CD4-positive, alpha-beta memory T cell (primary cell): ENCODE results near the gene CDR2L. TPM values are rescaled to one million over a fixed set of nuclear protein-coding genes. Genes with fewer than 3 reads are reported as not detected.

ENCODE experiments used
- CTCF ChIA-PET: fragments of 350-600 bp; sonication (Branson Sonifier 250); formaldehyde crosslinking; loops from one replicate; lab custom pipeline; 2021; ENCODE audit warnings: inconsistent platforms; ENCODE audit not compliant: partially characterized antibody; lab: Charles Lee
- POLR2A ChIA-PET: fragments of 350-600 bp; sonication (Branson Sonifier 250); formaldehyde crosslinking; loops from one replicate; lab custom pipeline; 2021; ENCODE audit not compliant: partially characterized antibody; lab: Charles Lee
- DNase-seq, 5 donors: peaks; one replicate each; pipeline versions ENCODE4 v3.0.0 to v3.0.0-alpha.2; 2020 to 2022; ENCODE audit warnings: mixed read lengths in 1 of 5
- H3K27ac ChIP-seq: one replicate; pipeline ENCODE4 v1.7.0; 2013; ENCODE audit warnings: low read depth, low read length
- H3K27me3 ChIP-seq: 2 replicates; pipeline ENCODE4 v1.7.0; 2013; ENCODE audit warnings: mild to moderate bottlenecking, low read length, moderate library complexity; ENCODE audit not compliant: insufficient read depth
- H3K36me3 ChIP-seq: 2 replicates; pipeline ENCODE4 v1.7.0; 2013; ENCODE audit warnings: mild to moderate bottlenecking, low read length, moderate library complexity; ENCODE audit not compliant: insufficient read depth
- H3K4me1 ChIP-seq: 2 replicates; pipeline ENCODE4 v1.7.0; 2013; ENCODE audit warnings: mild to moderate bottlenecking, low read length, moderate library complexity; ENCODE audit not compliant: insufficient read depth
- H3K4me3 ChIP-seq, 2 donors: one replicate each; pipeline ENCODE4 v1.7.0; 2013; ENCODE audit warnings: low read length in 2 of 2, mild to moderate bottlenecking in 1 of 2
- H3K9me3 ChIP-seq, 2 donors: one replicate each; pipeline ENCODE4 v1.7.0; 2013; ENCODE audit warnings: low read length in 2 of 2, control low read depth in 1 of 2; ENCODE audit not compliant: control insufficient read depth in 1 of 2
- H3K27ac Mint-ChIP-seq, 7 donors: one replicate each; pipeline ENCODE4 v1.8.0; 2020 to 2021; ENCODE audit warnings: mixed read lengths in 7 of 7, mild to moderate bottlenecking in 6 of 7, inconsistent platforms in 3 of 7, moderate library complexity in 3 of 7
- H3K27me3 Mint-ChIP-seq, 2 donors: one replicate each; pipeline ENCODE4 v1.8.0; 2020 to 2021; ENCODE audit warnings: mixed read lengths in 2 of 2
- H3K36me3 Mint-ChIP-seq, 2 donors: one replicate each; pipeline ENCODE4 v1.8.0; 2020 to 2021; ENCODE audit warnings: mixed read lengths in 2 of 2, inconsistent platforms in 1 of 2, mild to moderate bottlenecking in 1 of 2
- H3K4me1 Mint-ChIP-seq, 4 donors: one replicate each; pipeline ENCODE4 v1.8.0; 2020 to 2021; ENCODE audit warnings: mixed read lengths in 4 of 4, mild to moderate bottlenecking in 1 of 4
- H3K4me3 Mint-ChIP-seq, 8 donors: one replicate each; pipeline ENCODE4 v1.8.0; 2020 to 2021; ENCODE audit warnings: mixed read lengths in 8 of 8, mild to moderate bottlenecking in 7 of 8, moderate library complexity in 6 of 8, inconsistent platforms in 3 of 8
- H3K9me3 Mint-ChIP-seq, 8 donors: one replicate each; pipeline ENCODE4 v1.8.0; 2020 to 2021; ENCODE audit warnings: mixed read lengths in 8 of 8, mild to moderate bottlenecking in 5 of 8, inconsistent platforms in 3 of 8, moderate library complexity in 1 of 8
- intact Hi-C: fragments of 100-400 bp; cut with micrococcal nuclease; formaldehyde crosslinking; loops from one replicate; pipeline ENCODE4 v1.15.1; 2023
- polyA plus RNA-seq, 2 donors: library from polyadenylated mRNA; unstranded; fragments of 300-500 nt; fragmentation: Illumina TruSeq; gene quantifications; one replicate each; pipeline ENCODE4 v1.2.3, GENCODE V29; 2021
- total RNA-seq, 2 experiments: library from RNA; stranded (reverse); gene quantifications; one replicate each; pipeline ENCODE4 v1.2.3, GENCODE V29; 2021

Gene CDR2L
- total and polyA plus RNA-seq, 4 experiments from 2014 or later = 0.08 to 0.20 TPM; not detected in 2

- Mint-ChIP-seq H3K27me3 (no peaks in the 10 kb centered on the region), H3K36me3 (peaks cover 13 to 19% of the 10 kb centered on the region in 2 donors), H3K27ac (peak within 1 kb of the TSS; percentile 80 to 94 (median 92)), H3K4me1 (peaks cover 20 to 44% (median 32%) of the 10 kb centered on the region in 4 donors), H3K4me3 (peak within 1 kb of the TSS; percentile 93 to 98 (median 96)), H3K9me3 (peaks cover 0 to 2% (median 0%) of the 10 kb centered on the region in 8 donors)
- H3K27ac ChIP-seq = peak within 1 kb of the TSS; percentile 71
- H3K4me1 ChIP-seq = peaks cover 19% of the 10 kb centered on the region
- intact Hi-C loops = loop anchor here (1.0 kb wide), 5 partner anchors 24 to 97 kb away; partner anchors contain the start of genes ARMC7 and ATP5PD
- no peaks in the 10 kb centered on the region for H3K27me3 ChIP-seq
- peak within 1 kb of the TSS; percentile 85 to 90 for H3K4me3 ChIP-seq
- CTCF ChIA-PET = interaction anchor here (0.9 to 9.5 kb wide), 27 partner anchors 9 to 237 kb away, joined by 3 to 89 read pairs (median 7); partner anchors contain the start of genes ATP5PD, CDR2L, HID1 and KCTD2
- POLR2A ChIA-PET = interaction anchor here (0.8 to 4.3 kb wide), 29 partner anchors 8 to 504 kb away, joined by 3 to 91 read pairs (median 7); partner anchors contain the start of genes ATP5PD, CDR2L, FDXR and GRB2
- DNase-seq = peak; percentile 75 to 79 (median 76)
- H3K36me3 ChIP-seq = peaks cover 6% of the 10 kb centered on the region
- no peaks in the 10 kb centered on the region for H3K9me3 ChIP-seq
Observed at GRCh38 chr17:75012346-75013091, 25.1 kb downstream of the CDR2L start, which contains the start of gene MRPL58. MRPL58 (plus strand) TSS chr17:75012670; CDS start chr17:75012687, 17 bp downstream.

- H3K4me1 Mint-ChIP-seq = peaks cover 22 to 44% (median 33%) of the 10 kb centered on the region in 4 donors
- peaks cover 0 to 2% (median 0%) of the 10 kb centered on the region in 8 donors for H3K9me3 Mint-ChIP-seq
- CTCF ChIA-PET = interaction anchor here (0.9 to 9.5 kb wide), 23 partner anchors 9 to 188 kb away, joined by 3 to 89 read pairs (median 8); partner anchors contain the start of genes ATP5PD, CDR2L, HID1 and KCTD2
- peak overlapping the region; percentile 93 to 98 (median 96) for H3K4me3 Mint-ChIP-seq
- intact Hi-C loops = no loop called here
- no peaks in the 10 kb centered on the region for H3K27me3 Mint-ChIP-seq
- H3K4me1 ChIP-seq = peaks cover 19% of the 10 kb centered on the region
- H3K27ac ChIP-seq = peak overlapping the region; percentile 71
- H3K4me3 ChIP-seq = peak overlapping the region; percentile 85 to 90
- H3K36me3 ChIP-seq = peaks cover 6% of the 10 kb centered on the region
- no peaks in the 10 kb centered on the region for H3K9me3 ChIP-seq
- no peaks in the 10 kb centered on the region for H3K27me3 ChIP-seq
- peaks cover 13 to 22% of the 10 kb centered on the region in 2 donors for H3K36me3 Mint-ChIP-seq
- H3K27ac Mint-ChIP-seq = peak overlapping the region; percentile 80 to 94 (median 92)
- no peak for DNase-seq
- POLR2A ChIA-PET = interaction anchor here (0.8 to 4.3 kb wide), 28 partner anchors 9 to 503 kb away, joined by 3 to 91 read pairs (median 8); partner anchors contain the start of genes ARMC7, ATP5PD, CDR2L and FDXR
Observed at GRCh38 chr17:75013092-75013559, 25.7 kb downstream of the CDR2L start.

GRCh38 chr17:75019146-75019545 lies 31.7 kb downstream of the CDR2L start:
- H3K27me3 Mint-ChIP-seq = no peaks in the 10 kb centered on the region
- Histone ChIP-seq H3K36me3 (peaks cover 45% of the 10 kb centered on the region), H3K9me3 (no peaks in the 10 kb centered on the region), H3K27me3 (no peaks in the 10 kb centered on the region), H3K4me1 (no peaks in the 10 kb centered on the region), H3K4me3 (no peak overlapping the region), H3K27ac (no peak overlapping the region)
- peaks cover 0 to 2% (median 0%) of the 10 kb centered on the region in 8 donors for H3K9me3 Mint-ChIP-seq
- H3K4me3 Mint-ChIP-seq = no peak overlapping the region
- no peak for DNase-seq
- intact Hi-C loops = no loop called here
- CTCF ChIA-PET = interaction anchor here (0.8 to 2.0 kb wide), 3 partner anchors 11 to 58 kb away, joined by 3 to 8 read pairs (median 3); no protein-coding TSS in a partner anchor
- H3K27ac Mint-ChIP-seq = no peak overlapping the region
- POLR2A ChIA-PET = no interaction called here
- H3K4me1 Mint-ChIP-seq = peaks cover 14 to 19% (median 17%) of the 10 kb centered on the region in 4 donors
- H3K36me3 Mint-ChIP-seq = peaks cover 46 to 59% of the 10 kb centered on the region in 2 donors

GRCh38 chr17:75019710-75020109 lies 32.3 kb downstream of the CDR2L start:
- Histone ChIP-seq H3K27me3 (no peaks in the 10 kb centered on the region), H3K4me3 (no peak overlapping the region), H3K9me3 (no peaks in the 10 kb centered on the region), H3K36me3 (peaks cover 45% of the 10 kb centered on the region), H3K27ac (no peak overlapping the region), H3K4me1 (peaks cover 1% of the 10 kb centered on the region)
- Mint-ChIP-seq H3K36me3 (peaks cover 46 to 58% of the 10 kb centered on the region in 2 donors), H3K27me3 (no peaks in the 10 kb centered on the region), H3K9me3 (peaks cover 0 to 2% (median 0%) of the 10 kb centered on the region in 8 donors), H3K4me1 (peaks cover 12 to 20% (median 17%) of the 10 kb centered on the region in 4 donors), H3K27ac (peak overlapping the region in 1 of 7 donors; percentile 57), H3K4me3 (no peak overlapping the region)
- CTCF ChIA-PET = interaction anchor here (0.8 to 2.0 kb wide), 3 partner anchors 10 to 58 kb away, joined by 3 to 8 read pairs (median 3); no protein-coding TSS in a partner anchor
- no peak for DNase-seq
- intact Hi-C loops = no loop called here
- POLR2A ChIA-PET = no interaction called here

- CTCF ChIA-PET = interaction anchor here (1.3 to 2.0 kb wide), 2 partner anchors 47 to 59 kb away, joined by 3 to 8 read pairs; no protein-coding TSS in a partner anchor
- Mint-ChIP-seq H3K4me1 (peaks cover 14 to 22% (median 17%) of the 10 kb centered on the region in 4 donors), H3K27ac (peak overlapping the region in 1 of 7 donors; percentile 57), H3K9me3 (peaks cover 0 to 2% (median 0%) of the 10 kb centered on the region in 8 donors), H3K4me3 (no peak overlapping the region), H3K27me3 (no peaks in the 10 kb centered on the region), H3K36me3 (peaks cover 43 to 53% of the 10 kb centered on the region in 2 donors)
- Histone ChIP-seq H3K27me3 (no peaks in the 10 kb centered on the region), H3K9me3 (no peaks in the 10 kb centered on the region), H3K4me1 (peaks cover 10% of the 10 kb centered on the region), H3K27ac (no peak overlapping the region), H3K36me3 (peaks cover 45% of the 10 kb centered on the region), H3K4me3 (no peak overlapping the region)
- intact Hi-C loops = no loop called here
- POLR2A ChIA-PET = interaction anchor here (1.6 kb wide), 1 partner anchor 16 kb away, joined by 3 read pairs; no protein-coding TSS in a partner anchor
- DNase-seq = no peak
Observed at GRCh38 chr17:75020331-75021110, 33.1 kb downstream of the CDR2L start.

- POLR2A ChIA-PET = interaction anchor here (1.2 to 3.3 kb wide), 6 partner anchors 7 to 147 kb away, joined by 3 to 32 read pairs (median 4); partner anchors contain the start of genes ATP5PD, KCTD2 and MRPL58
- intact Hi-C loops = no loop called here
- Mint-ChIP-seq H3K36me3 (peaks cover 27 to 28% of the 10 kb centered on the region in 2 donors), H3K27ac (peak overlapping the region in 5 of 7 donors; percentile 36 to 86 (median 77)), H3K27me3 (no peaks in the 10 kb centered on the region), H3K4me3 (peak overlapping the region in 5 of 8 donors; percentile 59 to 73 (median 70)), H3K4me1 (peaks cover 10 to 19% (median 14%) of the 10 kb centered on the region in 4 donors), H3K9me3 (peaks cover 0 to 3% (median 0%) of the 10 kb centered on the region in 8 donors)
- peaks cover 11% of the 10 kb centered on the region for H3K4me1 ChIP-seq
- H3K27ac ChIP-seq = no peak overlapping the region
- no peaks in the 10 kb centered on the region for H3K27me3 ChIP-seq
- peak; percentile 29 to 56 (median 41) for DNase-seq
- no peaks in the 10 kb centered on the region for H3K9me3 ChIP-seq
- CTCF ChIA-PET = interaction anchor here (0.9 to 3.4 kb wide), 3 partner anchors 12 to 64 kb away, joined by 3 to 18 read pairs (median 3); no protein-coding TSS in a partner anchor
- no peak overlapping the region for H3K4me3 ChIP-seq
- peaks cover 24% of the 10 kb centered on the region for H3K36me3 ChIP-seq
Observed at GRCh38 chr17:75024686-75025397, 37.4 kb downstream of the CDR2L start.
